DMS 273 treated with DMSO at 0.1 percent for 48 hours (cell line): Measurements from ENCODE around the gene WWOX.

ENCODE experiments used
- DNase-seq: peaks from one replicate; lab custom pipeline; 2025; lab: John Stamatoyannopoulos, UW

The WWOX gene

DNA sequence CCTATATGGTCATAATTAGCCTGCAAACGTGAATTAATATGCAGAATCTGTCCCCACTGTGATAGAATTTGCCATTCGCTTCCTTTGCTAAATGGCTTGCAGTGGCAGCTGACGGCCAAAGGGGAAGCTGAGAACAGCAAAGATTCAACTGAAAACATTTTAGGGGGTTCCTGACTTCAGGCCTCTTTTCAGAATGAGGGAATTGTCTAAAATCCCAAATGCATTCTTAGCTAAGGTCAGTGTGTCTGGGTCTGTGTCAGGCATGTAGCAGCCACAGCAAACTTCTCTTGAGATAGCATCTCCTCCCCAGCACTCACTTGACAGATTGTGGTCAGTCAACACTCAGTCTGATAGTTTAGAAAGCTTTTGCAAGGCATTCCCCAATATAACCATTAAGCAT lies 701.1 kb downstream of the WWOX start:
- no peak for DNase-seq

- no peak for DNase-seq
Observed at GRCh38 chr16:78804058-78804735, 704.7 kb downstream of the WWOX start.

- no peak for DNase-seq
Observed at GRCh38 chr16:78805556-78805955, 706.1 kb downstream of the WWOX start.

- DNase-seq = no peak
Observed at GRCh38 chr16:78811247-78811646, 711.8 kb downstream of the WWOX start.

DNA sequence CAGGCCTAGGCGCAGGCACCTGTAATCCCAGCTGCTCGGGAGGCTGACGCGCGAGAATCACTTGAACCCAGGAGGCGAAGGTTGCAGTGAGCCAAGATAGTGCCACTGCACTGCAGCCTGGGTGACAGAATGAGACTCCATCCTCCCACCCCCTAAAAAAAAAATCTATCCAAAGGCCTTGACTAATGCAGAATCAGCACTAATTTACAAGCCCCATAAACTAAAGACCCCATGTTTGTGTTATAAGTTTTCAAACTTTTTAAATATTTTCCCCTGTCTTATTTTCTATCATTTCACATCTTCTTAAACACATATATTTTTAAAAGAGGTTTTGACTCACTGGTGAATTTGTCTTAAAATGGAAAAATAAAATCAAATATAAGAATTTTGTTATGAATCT lies 713.1 kb downstream of the WWOX start:
- DNase-seq = no peak

DNA sequence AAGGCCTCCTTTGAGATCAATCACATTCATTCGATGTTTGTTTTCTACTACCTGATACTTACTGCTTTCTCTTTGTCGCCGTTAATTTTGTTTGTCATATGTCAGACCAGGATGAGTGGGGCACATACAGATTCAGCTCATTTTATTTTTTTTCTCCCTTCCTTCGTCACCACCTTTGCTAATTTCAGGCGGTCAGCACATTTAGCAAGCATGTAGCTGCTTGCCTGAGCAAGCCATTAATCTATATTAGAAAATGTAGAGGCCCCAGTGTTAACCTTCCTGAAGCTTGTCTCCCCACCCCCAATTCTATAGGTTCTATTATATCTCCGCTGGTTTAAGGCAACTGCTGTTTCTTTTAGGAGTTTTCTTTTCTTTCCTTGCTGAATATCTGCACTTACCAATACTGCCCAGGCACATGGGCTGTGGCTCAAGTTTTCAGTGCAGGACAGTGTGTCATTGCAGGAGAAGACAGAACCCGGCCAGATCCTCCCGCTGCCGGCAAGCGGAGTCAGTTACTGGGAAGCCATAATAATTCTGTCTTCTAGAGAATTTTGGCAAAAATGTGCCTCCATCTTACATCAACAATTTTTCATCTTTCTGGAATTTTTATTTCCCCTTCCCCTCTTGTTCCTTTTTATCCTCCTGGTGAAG lies 714.3 kb downstream of the WWOX start:
- no peak for DNase-seq

GRCh38 chr16:78815713-78816112 lies 716.3 kb downstream of the WWOX start:
- no peak for DNase-seq

DNA sequence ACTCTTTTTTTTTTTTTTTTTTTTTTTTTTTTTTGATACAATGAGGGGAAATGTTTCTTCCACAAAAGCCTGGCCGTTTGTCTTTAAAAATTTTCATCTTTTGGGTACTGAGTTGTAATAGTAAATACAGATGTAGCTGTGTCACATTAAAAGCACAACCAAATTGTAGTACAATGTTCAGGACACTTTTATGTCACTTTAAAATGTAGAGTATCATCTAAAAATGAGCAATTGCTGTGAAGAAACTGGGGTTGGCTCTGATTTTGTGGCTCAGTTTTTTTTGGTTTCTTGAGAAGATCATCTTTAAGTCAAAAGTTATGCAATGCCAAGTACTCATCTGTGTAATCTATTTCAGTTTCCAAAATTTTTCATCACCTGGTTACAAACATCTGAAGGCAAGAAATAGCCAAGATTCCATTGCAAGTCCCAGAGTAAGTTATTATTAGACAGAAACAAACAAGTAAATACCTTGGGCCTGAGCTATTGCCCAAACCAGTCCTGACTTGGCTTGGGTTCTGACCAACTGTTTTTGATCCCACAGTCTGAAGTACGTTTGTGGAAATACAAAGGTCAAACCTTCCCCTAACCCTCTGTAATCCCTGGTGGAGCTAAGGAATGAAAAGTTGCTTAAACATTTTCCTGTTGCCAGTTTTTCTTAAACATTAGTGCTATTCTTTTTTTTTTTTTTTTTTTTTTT lies 717.2 kb downstream of the WWOX start:
- no peak for DNase-seq

DNA sequence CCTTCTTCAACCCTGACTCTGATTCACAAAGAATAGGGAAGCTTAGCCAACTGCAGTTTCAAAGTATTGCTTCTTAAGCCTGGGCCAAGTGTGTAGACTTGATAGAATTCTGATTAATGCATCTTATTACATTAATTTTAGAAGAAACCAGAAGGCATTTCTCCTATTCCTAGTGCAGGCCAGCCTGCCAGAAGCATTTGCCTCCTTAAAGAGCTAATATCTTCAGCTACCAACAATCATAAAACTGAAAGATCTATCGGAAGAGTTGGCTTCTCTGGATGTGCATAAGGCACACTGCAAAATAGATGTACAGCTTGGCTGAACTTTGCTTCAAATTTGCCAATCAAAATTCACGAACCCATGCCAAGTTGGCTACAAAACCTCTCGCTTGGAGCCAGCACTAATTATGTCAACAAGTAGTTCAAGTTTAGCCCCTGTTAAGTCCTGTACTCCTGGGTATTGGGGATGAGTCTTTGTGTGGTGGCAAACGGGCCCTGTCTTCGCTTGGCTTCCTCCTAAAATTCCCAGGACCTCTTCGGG lies 717.8 kb downstream of the WWOX start:
- DNase-seq = no peak

DNA sequence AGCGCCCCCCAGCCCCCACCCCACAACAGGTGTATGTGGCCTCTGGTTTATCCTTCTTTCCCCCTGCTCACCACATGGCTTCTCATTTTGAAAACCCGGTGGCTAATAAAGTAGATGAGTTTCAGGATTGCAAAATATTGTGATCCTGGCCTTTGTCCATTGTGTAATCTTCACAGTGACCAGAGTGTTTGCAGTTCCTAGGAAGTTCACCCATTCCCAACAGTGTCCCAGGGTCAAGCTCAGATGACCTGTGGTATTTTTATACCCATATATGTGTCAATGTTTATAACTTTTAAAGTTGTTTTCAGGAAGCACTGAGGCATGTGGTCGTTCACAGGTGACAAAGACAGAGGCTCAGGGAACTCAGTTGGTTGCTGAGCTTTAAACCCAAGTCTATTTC lies 721.9 kb downstream of the WWOX start:
- DNase-seq = no peak

DNA sequence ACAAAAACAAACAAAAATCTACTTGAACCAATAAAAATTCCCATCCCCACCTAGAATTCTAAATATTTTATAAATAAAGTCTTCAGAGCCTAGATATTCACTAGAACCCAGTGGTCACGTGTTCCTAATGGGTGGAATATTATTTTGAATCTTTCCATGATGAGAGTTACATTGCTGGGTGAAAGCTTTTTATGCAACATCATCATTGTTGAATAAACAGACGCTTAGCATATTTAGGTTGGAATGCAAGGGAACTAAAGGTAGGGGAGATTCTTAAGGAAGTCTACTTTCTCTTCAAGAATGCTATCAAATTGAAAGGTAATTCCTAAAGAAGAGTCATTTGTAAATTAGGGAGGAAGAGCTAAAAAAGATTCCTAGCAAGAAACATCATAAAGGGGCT lies 723.1 kb downstream of the WWOX start:
- DNase-seq = no peak

DNA sequence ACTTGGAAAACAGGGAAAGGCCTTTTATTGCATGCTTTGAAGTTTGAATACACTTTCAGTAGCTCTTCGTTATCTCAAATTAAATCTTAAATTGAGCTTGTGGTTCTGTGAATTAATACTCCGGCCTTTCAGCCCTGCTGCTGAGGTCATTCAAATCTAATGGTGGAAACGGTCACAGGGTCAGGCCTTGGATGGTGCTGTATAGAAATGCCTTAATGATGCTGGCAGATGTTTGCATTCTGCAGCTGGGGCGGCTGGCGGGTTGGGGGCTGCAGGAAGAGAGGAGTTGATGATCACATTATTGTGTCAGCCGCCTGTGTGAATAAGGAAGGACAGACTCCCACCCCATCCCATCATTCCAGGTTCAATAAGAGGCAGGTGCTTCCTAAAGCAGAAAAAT lies 723.6 kb downstream of the WWOX start:
- no peak for DNase-seq

DNA sequence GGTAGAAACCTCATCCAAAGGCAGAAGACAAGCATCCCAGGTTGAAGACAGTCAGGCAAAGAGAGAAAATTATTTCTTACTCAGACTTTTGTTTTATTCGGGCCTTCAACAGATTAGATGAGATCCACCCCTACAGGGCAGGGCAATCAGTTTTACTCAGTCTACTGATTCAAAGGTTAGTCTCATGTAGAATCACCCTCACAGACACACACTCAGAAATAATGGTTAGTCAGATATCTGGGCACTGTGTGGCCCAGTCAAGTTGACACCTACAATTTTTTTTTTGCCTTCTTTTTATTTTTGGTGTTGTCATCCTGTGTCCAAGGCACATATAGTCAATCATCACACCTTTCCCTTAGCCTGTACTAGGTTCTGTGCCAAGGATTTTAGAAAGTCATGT lies 729.8 kb downstream of the WWOX start:
- DNase-seq = no peak

- DNase-seq = no peak
Observed at GRCh38 chr16:78830599-78830998, 731.1 kb downstream of the WWOX start.

GRCh38 chr16:78832100-78832499 lies 732.6 kb downstream of the WWOX start:
- no peak for DNase-seq

- DNase-seq = no peak
Observed at GRCh38 chr16:78836802-78837491, 737.5 kb downstream of the WWOX start.

- no peak for DNase-seq
Observed at GRCh38 chr16:78837706-78838105, 738.3 kb downstream of the WWOX start.

GRCh38 chr16:78838276-78838675 lies 738.8 kb downstream of the WWOX start:
- DNase-seq = no peak

DNA sequence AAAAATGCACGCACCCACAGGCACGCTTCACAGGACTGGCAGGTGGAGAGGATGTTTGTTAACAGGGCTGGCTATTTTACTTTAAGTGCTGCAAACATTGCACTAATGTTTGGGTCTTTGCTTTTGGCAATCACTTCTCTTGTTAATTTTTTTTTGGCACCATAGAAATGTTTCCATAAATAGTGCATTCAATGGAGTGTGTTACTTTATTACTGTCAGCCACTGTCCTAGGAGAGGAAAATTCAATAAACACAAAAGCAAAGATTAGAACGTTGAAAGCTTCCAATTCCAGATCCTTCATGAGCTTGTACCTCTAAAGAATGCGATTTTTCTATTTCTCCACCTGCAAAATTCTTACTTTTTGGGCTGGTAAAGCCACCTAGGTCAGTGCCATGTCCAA lies 743.5 kb downstream of the WWOX start:
- no peak for DNase-seq

DNA sequence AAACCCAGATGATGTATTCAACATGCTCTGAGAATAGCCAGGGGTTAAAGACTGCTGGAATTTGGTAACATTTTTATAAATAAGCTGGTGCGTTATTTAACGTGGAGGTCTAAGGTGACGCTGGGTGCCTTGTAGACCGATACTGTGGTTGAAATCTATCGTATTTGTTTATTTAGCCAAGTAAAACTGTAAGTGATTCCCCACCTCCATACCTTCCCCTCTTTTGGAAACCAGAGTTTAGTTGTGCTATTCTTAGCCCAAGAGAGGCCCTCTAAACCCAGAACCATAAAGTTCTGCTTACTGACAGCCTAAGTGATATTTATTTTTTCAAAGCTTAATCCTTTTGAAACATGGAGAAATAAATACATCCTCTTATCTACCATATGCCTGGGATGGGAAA lies 744.5 kb downstream of the WWOX start:
- no peak for DNase-seq

DNA sequence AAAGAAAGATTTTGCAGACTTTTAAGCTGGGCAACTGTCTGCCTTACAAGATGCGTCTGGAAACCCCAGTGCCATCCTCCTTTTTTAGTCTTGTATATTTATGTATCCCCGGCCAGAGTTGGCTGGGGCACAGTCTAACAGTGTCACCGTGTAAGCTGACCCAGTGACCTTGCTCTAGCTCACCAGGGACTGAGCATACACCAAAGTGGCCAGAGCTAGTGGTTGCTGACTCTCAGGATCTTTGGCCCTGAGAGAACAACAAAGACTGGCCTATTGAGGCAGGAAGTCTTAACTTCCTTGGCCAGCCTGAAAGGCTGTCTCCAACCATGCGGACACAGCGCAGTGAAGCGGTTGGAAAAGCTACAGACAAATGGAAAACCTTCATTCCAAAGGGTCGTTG lies 745.2 kb downstream of the WWOX start:
- DNase-seq = no peak

DNA sequence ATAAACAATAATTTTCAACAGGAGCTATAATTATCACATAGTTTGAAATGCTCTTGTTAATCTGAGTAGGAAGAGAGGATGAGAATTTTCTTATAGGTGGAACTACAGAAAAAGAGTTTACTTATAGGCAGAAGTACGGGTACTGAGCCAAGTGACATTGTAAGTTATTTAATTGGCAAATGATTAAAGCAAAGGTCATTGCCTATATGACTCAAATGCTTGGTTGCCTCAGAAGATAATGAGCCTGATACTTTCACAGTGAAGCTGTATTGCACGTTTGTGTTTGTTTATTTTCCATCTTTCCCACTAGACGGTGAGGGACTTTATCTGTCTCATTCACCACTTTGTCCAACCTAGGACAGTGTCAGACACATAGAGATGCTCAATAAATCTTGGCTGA lies 751.8 kb downstream of the WWOX start:
- no peak for DNase-seq
